Measurements from ENCODE around the gene BICD2. TPM values are rescaled to one million over a fixed set of nuclear protein-coding genes. Genes with fewer than 3 reads are reported as not detected.
"Not testable (repeated sequence)": the region's sequence is repeated elsewhere in the genome, so short reads cannot be mapped to it uniquely, and the experiment has no call there.

Gene BICD2
- polyA plus RNA-seq, 3 donors, result 13.8 to 29.4 (median 25.6) TPM

- Mint-ChIP-seq H3K9me3 (no peaks in the 10 kb centered on the region), H3K36me3 (no peaks in the 10 kb centered on the region), H3K27ac (peak overlapping the region; percentile 82 to 91 (median 89)), H3K27me3 (ENCODE audit: low read depth in 3 of 3) (peaks cover 0 to 4% (median 0%) of the 10 kb centered on the region in 3 donors), H3K4me3 (peak overlapping the region in 1 of 2 donors; percentile 42), H3K4me1 (peaks cover 46% of the 10 kb centered on the region)
- Histone ChIP-seq H3K9ac (ENCODE audit: insufficient read depth, low read length, poor library complexity, severe bottlenecking) (peak overlapping the region; percentile 35), H2AFZ (ENCODE audit: insufficient read depth, low read depth, low read length, poor library complexity, severe bottlenecking) (peak overlapping the region; percentile 82), H3K4me3 (replicated peaks in 1 of 3; ENCODE audit: low read depth in 2 of 3, low read length in 3 of 3) (peak overlapping the region in 1 of 3 experiments; percentile 52), H3K27me3 (ENCODE audit: control insufficient read depth in 2 of 2, insufficient read depth in 2 of 2, low read length in 2 of 2) (no peaks in the 10 kb centered on the region), H3K4me1 (ENCODE audit: control insufficient read depth in 1 of 2, insufficient read depth in 2 of 2, low read length in 2 of 2) (peaks cover 49% of the 10 kb centered on the region in 2 donors), H3K9me3 (replicated peaks in 1 of 2; ENCODE audit: control insufficient read depth in 1 of 2, insufficient read depth in 1 of 2, low read length in 2 of 2) (no peaks in the 10 kb centered on the region), H3K27ac (ENCODE audit: low read depth in 1 of 2, low read length in 2 of 2) (peak overlapping the region; percentile 70 to 86), H3K79me2 (ENCODE audit: insufficient read depth, low read length) (no peaks in the 10 kb centered on the region), H4K20me1 (ENCODE audit: insufficient read depth, low read length) (no peaks in the 10 kb centered on the region), H3K4me2 (replicated peaks; ENCODE audit: extremely low read depth, low read length, poor library complexity, severe bottlenecking) (peak overlapping the region; percentile 53), H3K36me3 (replicated peaks in 1 of 2; ENCODE audit: control insufficient read depth in 1 of 2, insufficient read depth in 2 of 2, low read length in 2 of 2) (no peaks in the 10 kb centered on the region)
- TF ChIP-seq, protein P1, sequence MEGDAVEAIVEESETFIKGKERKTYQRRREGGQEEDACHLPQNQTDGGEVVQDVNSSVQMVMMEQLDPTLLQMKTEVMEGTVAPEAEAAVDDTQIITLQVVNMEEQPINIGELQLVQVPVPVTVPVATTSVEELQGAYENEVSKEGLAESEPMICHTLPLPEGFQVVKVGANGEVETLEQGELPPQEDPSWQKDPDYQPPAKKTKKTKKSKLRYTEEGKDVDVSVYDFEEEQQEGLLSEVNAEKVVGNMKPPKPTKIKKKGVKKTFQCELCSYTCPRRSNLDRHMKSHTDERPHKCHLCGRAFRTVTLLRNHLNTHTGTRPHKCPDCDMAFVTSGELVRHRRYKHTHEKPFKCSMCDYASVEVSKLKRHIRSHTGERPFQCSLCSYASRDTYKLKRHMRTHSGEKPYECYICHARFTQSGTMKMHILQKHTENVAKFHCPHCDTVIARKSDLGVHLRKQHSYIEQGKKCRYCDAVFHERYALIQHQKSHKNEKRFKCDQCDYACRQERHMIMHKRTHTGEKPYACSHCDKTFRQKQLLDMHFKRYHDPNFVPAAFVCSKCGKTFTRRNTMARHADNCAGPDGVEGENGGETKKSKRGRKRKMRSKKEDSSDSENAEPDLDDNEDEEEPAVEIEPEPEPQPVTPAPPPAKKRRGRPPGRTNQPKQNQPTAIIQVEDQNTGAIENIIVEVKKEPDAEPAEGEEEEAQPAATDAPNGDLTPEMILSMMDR (IDR thresholded peaks at IDR 0.05), result no peak
- intact Hi-C loops (cut with micrococcal nuclease), result loop anchor here (10.0 kb wide), 4 partner anchors 105 to 795 kb away; partner anchors contain the start of genes CARD19 (in 2 of the 2), CENPP (in 1 of the 2), NOL8 (in 1 of the 2) and ZNF484 (in 1 of the 2)
- no CpG with 5 or more reads among the region's 2 CpGs for WGBS (ENCODE audit: insufficient coverage)
- no peak for DNase-seq
Observed at GRCh38 chr9:92769990-92770359, 5.3 kb upstream of the BICD2 start.

DNA sequence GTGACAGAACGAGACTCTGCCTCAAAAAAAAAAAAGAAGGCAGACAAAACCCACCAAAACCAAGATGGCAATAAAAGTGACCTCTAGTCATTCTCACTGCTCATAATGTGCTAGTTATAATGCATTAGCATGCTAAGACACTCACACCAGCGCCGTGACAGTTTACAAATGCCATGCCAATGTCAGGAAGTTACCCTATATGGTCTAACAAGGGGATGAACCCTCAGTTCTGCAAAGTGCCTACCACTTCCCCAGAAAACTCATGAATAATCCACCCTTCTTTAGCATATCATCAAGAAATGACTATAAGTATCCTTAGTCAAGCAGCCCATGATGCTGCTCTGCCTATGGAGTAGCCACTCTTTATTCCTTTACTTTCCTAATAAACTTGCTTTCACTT lies 4.7 kb upstream of the BICD2 start:
- H3K9me3 Mint-ChIP-seq, result no peaks in the 10 kb centered on the region
- Histone ChIP-seq H3K4me3 (replicated peaks in 1 of 3; ENCODE audit: low read depth in 2 of 3, low read length in 3 of 3) (peak overlapping the region in 1 of 3 experiments; percentile 52), H3K4me2 (replicated peaks; ENCODE audit: extremely low read depth, low read length, poor library complexity, severe bottlenecking) (no peak overlapping the region), H3K4me1 (ENCODE audit: control insufficient read depth in 1 of 2, insufficient read depth in 2 of 2, low read length in 2 of 2) (peaks cover 42% of the 10 kb centered on the region in 2 donors), H3K79me2 (ENCODE audit: insufficient read depth, low read length) (peaks cover 3% of the 10 kb centered on the region), H3K27me3 (ENCODE audit: control insufficient read depth in 2 of 2, insufficient read depth in 2 of 2, low read length in 2 of 2) (no peaks in the 10 kb centered on the region), H4K20me1 (ENCODE audit: insufficient read depth, low read length) (no peaks in the 10 kb centered on the region), H3K36me3 (replicated peaks in 1 of 2; ENCODE audit: control insufficient read depth in 1 of 2, insufficient read depth in 2 of 2, low read length in 2 of 2) (no peaks in the 10 kb centered on the region), H2AFZ (ENCODE audit: insufficient read depth, low read depth, low read length, poor library complexity, severe bottlenecking) (no peak overlapping the region), H3K9ac (ENCODE audit: insufficient read depth, low read length, poor library complexity, severe bottlenecking) (no peak overlapping the region), H3K9me3 (replicated peaks in 1 of 2; ENCODE audit: control insufficient read depth in 1 of 2, insufficient read depth in 1 of 2, low read length in 2 of 2) (no peaks in the 10 kb centered on the region), H3K27ac (ENCODE audit: low read depth in 1 of 2, low read length in 2 of 2) (peak overlapping the region in 1 of 2 donors; percentile 86)
- TF ChIP-seq, protein P1 (IDR thresholded peaks at IDR 0.05), result no peak
- no peak overlapping the region for H3K4me3 Mint-ChIP-seq
- peak; percentile 63 to 74 (median 70) for DNase-seq
- intact Hi-C loops (cut with micrococcal nuclease), result loop anchor here (10.0 kb wide), 4 partner anchors 106 to 796 kb away; partner anchors contain the start of genes CARD19 (in 2 of the 2), CENPP (in 1 of the 2), NOL8 (in 1 of the 2) and ZNF484 (in 1 of the 2)
- peaks cover 0 to 4% (median 0%) of the 10 kb centered on the region in 3 donors for H3K27me3 Mint-ChIP-seq (ENCODE audit: low read depth in 3 of 3)
- H3K27ac Mint-ChIP-seq, result peak overlapping the region in 6 of 7 donors; percentile 49 to 91 (median 74)
- H3K4me1 Mint-ChIP-seq, result peaks cover 39% of the 10 kb centered on the region
- H3K36me3 Mint-ChIP-seq, result no peaks in the 10 kb centered on the region
- WGBS (ENCODE audit: insufficient coverage), result 42% methylated on average over 2 of the region's 3 CpGs

DNA sequence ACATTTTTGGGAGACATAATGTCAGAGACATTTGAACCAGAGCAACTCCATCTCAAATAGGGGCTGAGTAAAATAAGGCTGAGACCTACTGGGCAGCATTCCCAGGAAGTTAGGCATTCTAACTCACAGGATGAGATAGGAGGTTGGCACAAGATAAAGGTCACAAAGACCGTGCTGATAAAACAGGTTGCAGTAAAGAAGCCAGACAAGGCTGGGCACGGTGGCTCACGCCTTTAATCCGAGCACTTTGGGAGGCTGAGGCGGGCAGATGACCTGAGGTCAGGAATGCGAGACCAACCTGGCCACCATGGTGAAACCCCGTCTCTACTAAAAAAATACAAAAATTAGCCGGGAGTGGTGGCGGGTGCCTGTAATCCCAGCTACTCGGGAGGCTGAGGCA lies 4.2 kb upstream of the BICD2 start:
- not testable (repeated sequence) for H4K20me1 ChIP-seq (ENCODE audit: insufficient read depth, low read length); H3K36me3 Mint-ChIP-seq; H3K4me3 Mint-ChIP-seq; H3K79me2 ChIP-seq (ENCODE audit: insufficient read depth, low read length); H3K36me3 ChIP-seq (replicated peaks in 1 of 2; ENCODE audit: control insufficient read depth in 1 of 2, insufficient read depth in 2 of 2, low read length in 2 of 2); H2AFZ ChIP-seq (ENCODE audit: insufficient read depth, low read depth, low read length, poor library complexity, severe bottlenecking); DNase-seq; H3K9me3 Mint-ChIP-seq; H3K9ac ChIP-seq (ENCODE audit: insufficient read depth, low read length, poor library complexity, severe bottlenecking); H3K4me3 ChIP-seq (replicated peaks in 1 of 3; ENCODE audit: low read depth in 2 of 3, low read length in 3 of 3); H3K27me3 ChIP-seq (ENCODE audit: control insufficient read depth in 2 of 2, insufficient read depth in 2 of 2, low read length in 2 of 2); H3K4me2 ChIP-seq (replicated peaks; ENCODE audit: extremely low read depth, low read length, poor library complexity, severe bottlenecking); H3K27me3 Mint-ChIP-seq (ENCODE audit: low read depth in 3 of 3); H3K9me3 ChIP-seq (replicated peaks in 1 of 2; ENCODE audit: control insufficient read depth in 1 of 2, insufficient read depth in 1 of 2, low read length in 2 of 2)
- WGBS (ENCODE audit: insufficient coverage), result 98% methylated on average over 6 of the region's 10 CpGs
- H3K27ac ChIP-seq (ENCODE audit: low read depth in 1 of 2, low read length in 2 of 2), result peak overlapping the region in 1 of 2 donors; percentile 48
- H3K4me1 Mint-ChIP-seq, result peaks cover 35% of the 10 kb centered on the region
- H3K27ac Mint-ChIP-seq, result peak overlapping the region in 2 of 7 donors; percentile 60 to 80
- intact Hi-C loops (cut with micrococcal nuclease), result loop anchor here (10.0 kb wide), 4 partner anchors 106 to 796 kb away; partner anchors contain the start of genes CARD19 (in 2 of the 2), CENPP (in 1 of the 2), NOL8 (in 1 of the 2) and ZNF484 (in 1 of the 2)
- peaks cover 39 to 40% of the 10 kb centered on the region in 2 donors for H3K4me1 ChIP-seq (ENCODE audit: control insufficient read depth in 1 of 2, insufficient read depth in 2 of 2, low read length in 2 of 2)
